PC-9 (cell line): ENCODE measurements around the gene INPP5A. TPM values are rescaled to one million over a fixed set of nuclear protein-coding genes. Genes with fewer than 3 reads are reported as not detected.

Source experiments
- BruUV-seq: library from RNA; stranded (reverse); fragments of 400-500 nt; replicated peaks from 2 replicates; lab custom pipeline; 2021; lab: Mats Ljungman, UMichigan
- CTCF ChIA-PET: fragments of 300-600 bp; sonication (Branson Sonifier 250); formaldehyde crosslinking; loops from one replicate; lab custom pipeline; 2022; ENCODE audit warnings: antibody characterized with exemption; lab: Charles Lee
- POLR2A ChIA-PET: fragments of 300-600 bp; sonication (Branson Sonifier 250); formaldehyde crosslinking; loops from one replicate; lab custom pipeline; 2022; ENCODE audit warnings: antibody characterized with exemption; ENCODE audit not compliant: unreplicated experiment; lab: Charles Lee
- DNase-seq, 2 experiments: peaks; one replicate each; pipeline versions ENCODE4 v3.0.0 to v3.0.0-alpha.2; 2015 to 2022; ENCODE audit warnings: mixed read lengths in 1 of 2
- H2AFZ ChIP-seq: fragments of 200-600 bp; sonication (generic); 2 replicates; pipeline ENCODE4 v1.8.1; 2017; ENCODE audit warnings: antibody characterized with exemption
- H3F3A ChIP-seq: fragments of 200-600 bp; sonication (generic); 2 replicates; pipeline ENCODE4 v1.8.1; 2017; ENCODE audit warnings: antibody characterized with exemption, mild to moderate bottlenecking, low read depth; ENCODE audit not compliant: insufficient read depth
- H3K27ac ChIP-seq: fragments of 200-600 bp; sonication (generic); 2 replicates; pipeline ENCODE4 v1.6.1; 2016; ENCODE audit warnings: mixed run types
- H3K27me3 ChIP-seq: fragments of 200-600 bp; sonication (generic); 2 replicates; pipeline ENCODE4 v1.6.1; 2016; ENCODE audit warnings: low read depth, mixed run types; ENCODE audit not compliant: insufficient read depth
- H3K36me3 ChIP-seq: fragments of 200-600 bp; sonication (generic); 2 replicates; pipeline ENCODE4 v1.6.1; 2016; ENCODE audit warnings: low read depth, mixed run types
- H3K4me1 ChIP-seq: fragments of 200-600 bp; sonication (generic); replicated peaks from 2 replicates; pipeline ENCODE4 v1.6.1; 2016; ENCODE audit warnings: mixed run types; ENCODE audit not compliant: insufficient read depth
- H3K4me2 ChIP-seq: fragments of 200-600 bp; sonication (generic); 2 replicates; pipeline ENCODE4 v1.6.1; 2017; ENCODE audit warnings: mixed run types
- H3K4me3 ChIP-seq: fragments of 200-600 bp; sonication (generic); 2 replicates; pipeline ENCODE4 v1.6.1; 2016; ENCODE audit warnings: mixed run types
- H3K79me2 ChIP-seq: fragments of 200-600 bp; sonication (generic); 2 replicates; pipeline ENCODE4 v1.6.1; 2017; ENCODE audit warnings: low read depth, mixed run types
- H3K9me2 ChIP-seq: fragments of 200-600 bp; sonication (generic); 2 replicates; pipeline ENCODE4 v1.8.1; 2017; ENCODE audit warnings: mild to moderate bottlenecking; ENCODE audit not compliant: insufficient read depth
- H3K9me3 ChIP-seq: fragments of 200-600 bp; sonication (generic); 2 replicates; pipeline ENCODE4 v1.8.1; 2016; ENCODE audit warnings: low read depth; ENCODE audit not compliant: insufficient read depth
- H4K20me1 ChIP-seq: fragments of 200-600 bp; sonication (generic); 2 replicates; pipeline ENCODE4 v1.8.1; 2017; ENCODE audit not compliant: insufficient read depth
- EZH2 ChIP-seq: fragments of 200-600 bp; sonication (generic); IDR thresholded peaks from 2 replicates; pipeline ENCODE4 v1.8.0; 2017; ENCODE audit warnings: antibody characterized with exemption, low read depth
- intact Hi-C: fragments of 100-400 bp; cut with micrococcal nuclease; formaldehyde crosslinking; loops from one replicate; pipeline ENCODE4 v1.10.0; 2022; ENCODE audit not compliant: unreplicated experiment
- total RNA-seq: library from RNA; stranded (reverse); gene quantifications from 2 replicates; pipeline ENCODE4 v1.2.3, GENCODE V29; 2021
- TF ChIP-seq, protein P1 (sequence below): fragments of 200-600 bp; sonication (generic); conservative IDR thresholded peaks from 2 replicates; pipeline ENCODE4 v1.6.1; 2017; ENCODE audit warnings: mixed run types, antibody characterized with exemption, mild to moderate bottlenecking, moderate library complexity

INPP5A gene
- total RNA-seq, 1 experiment from 2014 or later = 18.4 TPM

DNA sequence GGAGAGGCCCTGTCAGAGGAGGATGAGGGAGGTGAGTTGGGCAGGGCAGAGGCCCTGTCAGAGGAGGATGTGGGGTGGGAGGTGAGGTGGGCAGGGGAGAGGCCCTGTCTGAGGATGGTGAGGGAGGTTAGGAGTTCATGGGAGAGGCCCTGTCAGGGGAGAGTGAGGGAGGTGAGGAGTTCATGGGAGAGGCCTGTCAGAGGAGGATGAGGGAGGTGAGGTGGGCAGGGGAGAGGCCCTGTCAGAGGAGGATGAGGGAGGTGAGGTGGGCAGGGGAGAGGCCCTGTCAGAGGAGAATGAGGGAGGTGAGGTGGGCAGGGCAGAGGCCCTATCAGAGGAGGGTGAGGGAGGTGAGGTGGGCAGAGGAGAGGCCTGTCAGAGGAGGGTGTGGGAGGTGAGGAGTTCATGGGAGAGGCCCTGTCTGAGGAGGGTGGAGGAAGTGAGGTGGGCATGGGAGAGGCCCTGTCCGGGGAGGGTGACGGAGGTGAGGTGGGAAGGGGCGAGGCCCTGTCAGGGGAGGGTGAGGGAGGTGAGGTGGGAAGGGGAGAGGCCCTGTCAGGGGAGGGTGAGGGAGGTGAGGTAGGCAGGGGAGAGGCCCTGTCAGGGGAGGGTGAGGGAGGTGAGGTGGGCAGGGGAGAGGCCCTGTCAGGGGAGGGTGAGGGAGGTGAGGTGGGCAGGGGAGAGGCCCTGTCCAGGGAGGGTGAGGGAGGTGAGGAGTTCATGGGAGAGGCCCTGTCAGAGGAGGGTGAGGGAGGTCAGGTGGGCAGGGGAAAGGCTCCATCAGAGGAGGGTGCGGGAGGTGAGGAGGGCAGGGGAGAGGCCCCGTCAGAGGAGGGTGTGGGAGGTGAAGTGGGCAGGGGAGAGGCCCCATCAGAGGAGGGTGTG lies 73.7 kb downstream of the INPP5A start:
- ChIA-PET POLR2A (no interaction called here), CTCF (no interaction called here)
- no peak for TF ChIP-seq EZH2
- TF ChIP-seq, protein P1, sequence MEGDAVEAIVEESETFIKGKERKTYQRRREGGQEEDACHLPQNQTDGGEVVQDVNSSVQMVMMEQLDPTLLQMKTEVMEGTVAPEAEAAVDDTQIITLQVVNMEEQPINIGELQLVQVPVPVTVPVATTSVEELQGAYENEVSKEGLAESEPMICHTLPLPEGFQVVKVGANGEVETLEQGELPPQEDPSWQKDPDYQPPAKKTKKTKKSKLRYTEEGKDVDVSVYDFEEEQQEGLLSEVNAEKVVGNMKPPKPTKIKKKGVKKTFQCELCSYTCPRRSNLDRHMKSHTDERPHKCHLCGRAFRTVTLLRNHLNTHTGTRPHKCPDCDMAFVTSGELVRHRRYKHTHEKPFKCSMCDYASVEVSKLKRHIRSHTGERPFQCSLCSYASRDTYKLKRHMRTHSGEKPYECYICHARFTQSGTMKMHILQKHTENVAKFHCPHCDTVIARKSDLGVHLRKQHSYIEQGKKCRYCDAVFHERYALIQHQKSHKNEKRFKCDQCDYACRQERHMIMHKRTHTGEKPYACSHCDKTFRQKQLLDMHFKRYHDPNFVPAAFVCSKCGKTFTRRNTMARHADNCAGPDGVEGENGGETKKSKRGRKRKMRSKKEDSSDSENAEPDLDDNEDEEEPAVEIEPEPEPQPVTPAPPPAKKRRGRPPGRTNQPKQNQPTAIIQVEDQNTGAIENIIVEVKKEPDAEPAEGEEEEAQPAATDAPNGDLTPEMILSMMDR = no peak
- no peaks in the 10 kb centered on the region for H3K4me1 ChIP-seq
- no peaks in the 10 kb centered on the region for H3K36me3 ChIP-seq
- H3K79me2 ChIP-seq = no peaks in the 10 kb centered on the region
- H4K20me1 ChIP-seq = no peaks in the 10 kb centered on the region
- no peak overlapping the region for H2AFZ ChIP-seq
- H3K4me2 ChIP-seq = no peak overlapping the region
- DNase-seq = no peak
- H3K9me2 ChIP-seq = no peaks in the 10 kb centered on the region
- H3F3A ChIP-seq = no peaks in the 10 kb centered on the region
- no peak overlapping the region for H3K4me3 ChIP-seq
- no TSS peak for BruUV-seq
- intact Hi-C loops = no loop called here
- no peaks in the 10 kb centered on the region for H3K9me3 ChIP-seq
- H3K27me3 ChIP-seq = no peaks in the 10 kb centered on the region
- no peak overlapping the region for H3K27ac ChIP-seq

DNA sequence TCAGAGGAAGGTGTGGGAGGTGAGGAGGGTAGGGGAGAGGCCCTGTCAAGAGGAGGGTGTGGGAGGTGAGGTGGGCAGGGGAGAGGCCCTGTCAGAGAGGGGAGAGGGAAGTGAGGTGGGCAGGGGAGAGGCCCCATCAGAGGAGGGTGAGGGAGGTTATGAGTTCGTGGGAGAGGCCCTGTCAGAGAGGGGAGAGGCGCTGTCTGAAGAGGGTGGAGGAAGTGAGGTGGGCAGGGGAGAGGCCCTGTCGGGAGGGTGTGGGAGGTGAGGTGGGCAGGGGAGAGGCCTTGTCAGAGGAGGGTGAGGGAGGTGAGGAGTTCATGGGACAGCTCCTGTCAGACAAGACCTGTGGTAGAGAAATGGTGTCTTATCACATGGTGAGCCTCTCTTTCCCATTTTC lies 74.4 kb downstream of the INPP5A start:
- BruUV-seq = no TSS peak
- H3K9me3 ChIP-seq = no peaks in the 10 kb centered on the region
- no peak overlapping the region for H3K4me2 ChIP-seq
- H3K4me1 ChIP-seq = no peaks in the 10 kb centered on the region
- no peaks in the 10 kb centered on the region for H3K79me2 ChIP-seq
- H3K27me3 ChIP-seq = no peaks in the 10 kb centered on the region
- TF ChIP-seq EZH2 = no peak
- TF ChIP-seq, protein P1 = no peak
- ChIA-PET CTCF (no interaction called here), POLR2A (no interaction called here)
- no peaks in the 10 kb centered on the region for H3K36me3 ChIP-seq
- H3F3A ChIP-seq = no peaks in the 10 kb centered on the region
- H2AFZ ChIP-seq = no peak overlapping the region
- H4K20me1 ChIP-seq = no peaks in the 10 kb centered on the region
- no peaks in the 10 kb centered on the region for H3K9me2 ChIP-seq
- DNase-seq = no peak
- H3K27ac ChIP-seq = no peak overlapping the region
- intact Hi-C loops = no loop called here
- H3K4me3 ChIP-seq = no peak overlapping the region

DNA sequence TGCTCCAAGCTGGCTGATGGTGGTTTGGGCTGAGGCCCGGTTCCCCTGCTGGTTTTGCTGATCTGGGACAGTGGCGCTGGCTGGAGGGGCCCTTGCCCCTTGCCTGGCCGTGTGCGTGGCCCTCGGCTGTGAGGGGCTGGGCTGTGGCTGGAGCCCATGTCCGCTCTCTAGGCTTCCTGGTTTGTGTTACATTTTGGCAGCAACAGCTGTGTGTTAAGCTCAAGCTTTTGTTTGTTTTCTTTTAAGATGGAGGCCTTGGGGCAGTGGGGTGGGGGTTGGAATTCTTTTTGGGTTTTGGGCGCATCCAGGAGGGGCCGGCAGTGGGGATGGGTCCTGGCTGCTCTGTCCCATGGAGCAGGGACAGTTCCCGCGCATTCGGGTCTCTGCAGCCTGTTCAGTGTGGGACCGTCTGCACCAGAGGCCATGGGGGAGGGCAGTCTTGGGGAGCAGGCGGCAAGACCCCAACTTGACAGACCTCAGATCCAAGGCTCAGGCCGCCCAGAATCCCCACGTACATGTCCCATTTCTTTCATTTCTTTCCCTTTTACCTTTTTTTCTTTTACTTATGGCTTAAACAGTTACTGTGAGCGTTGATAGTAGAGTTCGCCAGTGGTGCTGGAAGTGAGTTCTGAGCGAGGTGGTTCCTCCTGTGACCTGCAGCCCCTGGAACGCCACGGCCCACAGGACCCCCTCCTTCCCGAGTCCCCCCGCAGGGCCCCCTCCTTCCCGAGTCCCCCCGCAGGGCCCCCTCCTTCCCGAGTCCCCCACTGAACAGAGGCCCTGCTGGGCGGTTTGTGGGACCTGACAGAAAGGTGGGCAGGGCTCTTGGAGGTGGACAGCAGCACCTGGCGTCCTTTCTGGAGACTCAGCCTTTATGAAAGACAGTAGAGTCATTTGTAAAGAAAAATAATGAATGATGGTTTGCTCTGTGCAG lies 75.3 kb downstream of the INPP5A start:
- intact Hi-C loops = no loop called here
- Histone ChIP-seq H4K20me1 (no peaks in the 10 kb centered on the region), H3K27me3 (no peaks in the 10 kb centered on the region), H3K36me3 (no peaks in the 10 kb centered on the region), H3K4me3 (no peak overlapping the region), H3K4me2 (no peak overlapping the region), H3K9me3 (no peaks in the 10 kb centered on the region), H3K4me1 (no peaks in the 10 kb centered on the region), H3K9me2 (no peaks in the 10 kb centered on the region), H3F3A (no peaks in the 10 kb centered on the region), H3K27ac (no peak overlapping the region), H2AFZ (no peak overlapping the region), H3K79me2 (no peaks in the 10 kb centered on the region)
- ChIA-PET CTCF (no interaction called here), POLR2A (no interaction called here)
- no peak for TF ChIP-seq EZH2
- TF ChIP-seq, protein P1 = no peak
- no peak for DNase-seq
- no TSS peak for BruUV-seq
